Neural cell (in vitro differentiated cells): ENCODE data around the gene PSMD8. TPM values are rescaled to one million over a fixed set of nuclear protein-coding genes. Genes with fewer than 3 reads are reported as not detected.

ENCODE experiments used
- H2AFZ ChIP-seq: fragments of 200-600, 300-800 bp; sonication (generic), shearing (Covaris generic); 2 replicates; pipeline ENCODE4 v1.6.0; 2014; ENCODE audit warnings: low read depth, mild to moderate bottlenecking, antibody characterized with exemption, low read length, moderate library complexity
- H3F3A ChIP-seq: fragments of 200-600 bp; shearing (Covaris generic); 2 replicates; pipeline ENCODE4 v1.6.1; 2016; ENCODE audit warnings: mild to moderate bottlenecking, moderate library complexity, mixed read lengths, antibody characterized with exemption, low read length; ENCODE audit not compliant: insufficient read depth, poor library complexity, severe bottlenecking
- H3K27ac ChIP-seq: fragments of 200-600, 300-800 bp; sonication (generic), shearing (Covaris generic); 2 replicates; pipeline ENCODE4 v1.5.1; 2014; ENCODE audit warnings: mild to moderate bottlenecking, low read length, moderate library complexity
- H3K27me3 ChIP-seq: fragments of 300-800, 200-600 bp; sonication (generic), shearing (Covaris generic); 2 replicates; pipeline ENCODE4 v1.6.0; 2014; ENCODE audit warnings: mild to moderate bottlenecking, low read depth, low read length, moderate library complexity; ENCODE audit not compliant: insufficient read depth
- H3K36me3 ChIP-seq: fragments of 300-800, 200-600 bp; sonication (generic), shearing (Covaris generic); 2 replicates; pipeline ENCODE4 v1.5.1; 2014; ENCODE audit warnings: mild to moderate bottlenecking, antibody characterized with exemption, low read length, moderate library complexity; ENCODE audit not compliant: insufficient read depth
- H3K4me2 ChIP-seq: fragments of 300-800, 200-600 bp; sonication (generic), shearing (Covaris generic); 2 replicates; pipeline ENCODE4 v1.6.0; 2014; ENCODE audit warnings: mild to moderate bottlenecking, low read length
- H3K4me3 ChIP-seq: fragments of 300-800, 200-600 bp; sonication (generic), shearing (Covaris generic); 2 replicates; pipeline ENCODE4 v1.5.1; 2014; ENCODE audit warnings: mild to moderate bottlenecking, low read length, moderate library complexity
- H3K79me2 ChIP-seq: fragments of 200-600 bp; shearing (Covaris generic); replicated peaks from 2 replicates; pipeline ENCODE4 v1.6.0; 2014; ENCODE audit warnings: mild to moderate bottlenecking, low read length, moderate library complexity; ENCODE audit not compliant: insufficient read depth
- H3K9ac ChIP-seq: fragments of 300-800, 200-600 bp; sonication (generic), shearing (Covaris generic); 2 replicates; pipeline ENCODE4 v1.6.1; 2016; ENCODE audit warnings: mild to moderate bottlenecking, low read length, mixed read lengths
- H3K9me2 ChIP-seq: fragments of 200-600 bp; shearing (Covaris generic); 2 replicates; pipeline ENCODE4 v1.6.1; 2016; ENCODE audit warnings: mild to moderate bottlenecking, low read length, mixed read lengths; ENCODE audit not compliant: insufficient read depth
- H3K9me3 ChIP-seq: fragments of 200-600, 300-800 bp; sonication (generic), shearing (Covaris generic); 2 replicates; pipeline ENCODE4 v1.6.1; 2016; ENCODE audit warnings: mild to moderate bottlenecking, mixed run types, low read length, moderate library complexity, mixed read lengths
- H4K20me1 ChIP-seq: fragments of 200-600 bp; shearing (Covaris generic); 2 replicates; pipeline ENCODE4 v1.6.1; 2016; ENCODE audit warnings: mild to moderate bottlenecking, mixed run types; ENCODE audit not compliant: insufficient read depth
- EP300 ChIP-seq: fragments of 450-650 bp; conservative IDR thresholded peaks from 2 replicates; pipeline ENCODE4 v1.6.1; 2014; ENCODE audit warnings: antibody characterized with exemption, mild to moderate bottlenecking, moderate library complexity; ENCODE audit not compliant: poor library complexity, severe bottlenecking
- EZH2 ChIP-seq: fragments of 200-600, 300-800 bp; shearing (Covaris generic), sonication (generic); IDR thresholded peaks from 2 replicates; pipeline ENCODE4 v1.6.1; 2014; ENCODE audit warnings: antibody characterized with exemption, low read length, borderline replicate concordance, mild to moderate bottlenecking; ENCODE audit not compliant: insufficient read depth, poor library complexity, severe bottlenecking
- MXI1 ChIP-seq: fragments of 450-650 bp; conservative IDR thresholded peaks from 2 replicates; pipeline ENCODE4 v1.6.1; 2014; ENCODE audit warnings: antibody characterized with exemption, mild to moderate bottlenecking; ENCODE audit not compliant: poor library complexity, severe bottlenecking
- POLR2AphosphoS5 ChIP-seq: IDR thresholded peaks from 2 replicates; pipeline ENCODE4 v1.6.1; 2012
- RAD21 ChIP-seq: fragments of 450-650 bp; conservative IDR thresholded peaks from 2 replicates; pipeline ENCODE4 v1.6.1; 2014; ENCODE audit warnings: antibody characterized with exemption, mild to moderate bottlenecking, moderate library complexity
- SMC3 ChIP-seq: fragments of 450-650 bp; conservative IDR thresholded peaks from 2 replicates; pipeline ENCODE4 v1.6.1; 2014; ENCODE audit warnings: antibody characterized with exemption, mild to moderate bottlenecking, moderate library complexity; ENCODE audit not compliant: poor library complexity
- TAF1 ChIP-seq: IDR thresholded peaks from 2 replicates; pipeline ENCODE4 v1.6.1; 2012; ENCODE audit warnings: low read depth
- polyA plus RNA-seq: library from polyadenylated mRNA; depleted of rRNA; stranded (reverse); fragments of >200 nt; gene quantifications from 2 replicates; pipeline ENCODE4 v1.2.3, GENCODE V29; 2014
- TF ChIP-seq, protein P1 (sequence below): IDR thresholded peaks from 2 replicates; pipeline ENCODE4 v1.6.1; 2012; ENCODE audit warnings: borderline replicate concordance
- TF ChIP-seq, protein P2 (sequence below): fragments of 450-650 bp; IDR thresholded peaks from 2 replicates; pipeline ENCODE4 v1.5.1; 2014; ENCODE audit warnings: antibody characterized with exemption, mild to moderate bottlenecking, moderate library complexity; ENCODE audit not compliant: poor library complexity, severe bottlenecking

PSMD8 gene
- polyA plus RNA-seq, 1 donor from 2014 or later, result 334 TPM

DNA sequence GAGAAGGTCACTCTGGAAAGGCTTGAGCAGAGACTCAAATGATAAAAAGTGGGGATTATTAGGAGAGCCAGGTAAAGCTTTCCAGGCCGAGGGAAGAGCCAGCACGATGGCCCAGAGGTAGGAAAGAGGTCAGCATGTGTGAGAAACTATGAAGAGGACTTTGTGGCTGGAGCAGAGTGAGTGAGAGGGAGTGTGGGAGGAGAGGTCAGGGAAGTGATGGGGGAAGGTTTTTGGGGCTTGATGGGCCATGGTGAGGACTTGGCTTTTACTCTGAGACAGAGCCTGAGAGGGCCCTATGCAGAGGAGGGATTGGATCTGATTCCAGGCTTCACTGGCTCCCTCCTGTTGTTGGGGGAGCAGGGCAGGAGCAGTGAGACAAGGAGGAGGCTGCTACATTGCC, 33.4 kb upstream of the PSMD8 start:
- Histone ChIP-seq H4K20me1 (no peaks in the 10 kb centered on the region), H3K9me2 (no peaks in the 10 kb centered on the region), H3K9me3 (no peaks in the 10 kb centered on the region), H3K36me3 (no peaks in the 10 kb centered on the region), H2AFZ (no peak overlapping the region), H3K9ac (no peak overlapping the region), H3K79me2 (peaks cover 3% of the 10 kb centered on the region), H3K4me2 (no peak overlapping the region), H3K27ac (no peak overlapping the region), H3K4me3 (no peak overlapping the region), H3F3A (no peaks in the 10 kb centered on the region), H3K27me3 (no peaks in the 10 kb centered on the region)
- TF ChIP-seq POLR2AphosphoS5, result no peak
- TF ChIP-seq, protein P1, sequence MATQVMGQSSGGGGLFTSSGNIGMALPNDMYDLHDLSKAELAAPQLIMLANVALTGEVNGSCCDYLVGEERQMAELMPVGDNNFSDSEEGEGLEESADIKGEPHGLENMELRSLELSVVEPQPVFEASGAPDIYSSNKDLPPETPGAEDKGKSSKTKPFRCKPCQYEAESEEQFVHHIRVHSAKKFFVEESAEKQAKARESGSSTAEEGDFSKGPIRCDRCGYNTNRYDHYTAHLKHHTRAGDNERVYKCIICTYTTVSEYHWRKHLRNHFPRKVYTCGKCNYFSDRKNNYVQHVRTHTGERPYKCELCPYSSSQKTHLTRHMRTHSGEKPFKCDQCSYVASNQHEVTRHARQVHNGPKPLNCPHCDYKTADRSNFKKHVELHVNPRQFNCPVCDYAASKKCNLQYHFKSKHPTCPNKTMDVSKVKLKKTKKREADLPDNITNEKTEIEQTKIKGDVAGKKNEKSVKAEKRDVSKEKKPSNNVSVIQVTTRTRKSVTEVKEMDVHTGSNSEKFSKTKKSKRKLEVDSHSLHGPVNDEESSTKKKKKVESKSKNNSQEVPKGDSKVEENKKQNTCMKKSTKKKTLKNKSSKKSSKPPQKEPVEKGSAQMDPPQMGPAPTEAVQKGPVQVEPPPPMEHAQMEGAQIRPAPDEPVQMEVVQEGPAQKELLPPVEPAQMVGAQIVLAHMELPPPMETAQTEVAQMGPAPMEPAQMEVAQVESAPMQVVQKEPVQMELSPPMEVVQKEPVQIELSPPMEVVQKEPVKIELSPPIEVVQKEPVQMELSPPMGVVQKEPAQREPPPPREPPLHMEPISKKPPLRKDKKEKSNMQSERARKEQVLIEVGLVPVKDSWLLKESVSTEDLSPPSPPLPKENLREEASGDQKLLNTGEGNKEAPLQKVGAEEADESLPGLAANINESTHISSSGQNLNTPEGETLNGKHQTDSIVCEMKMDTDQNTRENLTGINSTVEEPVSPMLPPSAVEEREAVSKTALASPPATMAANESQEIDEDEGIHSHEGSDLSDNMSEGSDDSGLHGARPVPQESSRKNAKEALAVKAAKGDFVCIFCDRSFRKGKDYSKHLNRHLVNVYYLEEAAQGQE, result no peak
- no peak for TF ChIP-seq EZH2
- no peak for TF ChIP-seq RAD21
- TF ChIP-seq MXI1, result no peak
- TF ChIP-seq EP300, result no peak
- TF ChIP-seq TAF1, result no peak
- TF ChIP-seq SMC3, result no peak
- TF ChIP-seq, protein P2, sequence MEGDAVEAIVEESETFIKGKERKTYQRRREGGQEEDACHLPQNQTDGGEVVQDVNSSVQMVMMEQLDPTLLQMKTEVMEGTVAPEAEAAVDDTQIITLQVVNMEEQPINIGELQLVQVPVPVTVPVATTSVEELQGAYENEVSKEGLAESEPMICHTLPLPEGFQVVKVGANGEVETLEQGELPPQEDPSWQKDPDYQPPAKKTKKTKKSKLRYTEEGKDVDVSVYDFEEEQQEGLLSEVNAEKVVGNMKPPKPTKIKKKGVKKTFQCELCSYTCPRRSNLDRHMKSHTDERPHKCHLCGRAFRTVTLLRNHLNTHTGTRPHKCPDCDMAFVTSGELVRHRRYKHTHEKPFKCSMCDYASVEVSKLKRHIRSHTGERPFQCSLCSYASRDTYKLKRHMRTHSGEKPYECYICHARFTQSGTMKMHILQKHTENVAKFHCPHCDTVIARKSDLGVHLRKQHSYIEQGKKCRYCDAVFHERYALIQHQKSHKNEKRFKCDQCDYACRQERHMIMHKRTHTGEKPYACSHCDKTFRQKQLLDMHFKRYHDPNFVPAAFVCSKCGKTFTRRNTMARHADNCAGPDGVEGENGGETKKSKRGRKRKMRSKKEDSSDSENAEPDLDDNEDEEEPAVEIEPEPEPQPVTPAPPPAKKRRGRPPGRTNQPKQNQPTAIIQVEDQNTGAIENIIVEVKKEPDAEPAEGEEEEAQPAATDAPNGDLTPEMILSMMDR, result no peak

DNA sequence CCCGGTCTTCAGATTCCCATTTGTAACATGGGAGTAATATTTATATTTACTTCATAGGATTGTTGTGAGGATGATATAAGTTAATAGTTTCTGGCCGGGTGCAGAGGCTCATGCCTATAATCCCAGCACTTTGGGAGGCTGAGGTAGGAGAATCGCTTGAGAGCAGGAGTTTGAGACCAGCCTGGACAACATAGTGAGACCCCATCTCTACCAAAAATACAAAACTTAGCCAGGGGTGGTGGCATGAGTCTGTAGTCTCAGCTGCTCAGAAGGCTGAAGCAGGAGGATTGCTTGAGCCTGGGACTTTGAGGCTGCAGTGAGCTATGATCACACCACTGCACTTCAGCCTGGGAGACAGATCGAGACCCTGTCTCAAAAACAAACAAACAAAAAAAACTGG, 27.5 kb upstream of the PSMD8 start:
- Histone ChIP-seq H3K36me3 (no peaks in the 10 kb centered on the region), H2AFZ (no peak overlapping the region), H4K20me1 (no peaks in the 10 kb centered on the region), H3K4me2 (no peak overlapping the region), H3K9ac (no peak overlapping the region), H3K27ac (no peak overlapping the region), H3K4me3 (no peak overlapping the region), H3F3A (no peaks in the 10 kb centered on the region), H3K27me3 (no peaks in the 10 kb centered on the region), H3K9me3 (no peaks in the 10 kb centered on the region), H3K9me2 (no peaks in the 10 kb centered on the region), H3K79me2 (no peaks in the 10 kb centered on the region)
- TF ChIP-seq RAD21 (no peak), EP300 (no peak), EZH2 (no peak), TAF1 (no peak), POLR2AphosphoS5 (no peak), SMC3 (no peak), MXI1 (no peak)
- TF ChIP-seq, protein P1, result no peak
- TF ChIP-seq, protein P2, result no peak
